Left forelimb (tissue), 1 donor: ENCODE measurements around the gene RMI2.
A peak's percentile ranks its signal among the peaks of the same experiment; 100 is the strongest.
"Not testable (repeated sequence)": the region's sequence is repeated elsewhere in the genome, so short reads cannot be mapped to it uniquely, and the experiment has no call there.

Experiments
- DNase-seq: peaks from one replicate; pipeline ENCODE4 v3.0.0-alpha.2; 2018; ENCODE audit warnings: low spot score

The RMI2 gene

DNA sequence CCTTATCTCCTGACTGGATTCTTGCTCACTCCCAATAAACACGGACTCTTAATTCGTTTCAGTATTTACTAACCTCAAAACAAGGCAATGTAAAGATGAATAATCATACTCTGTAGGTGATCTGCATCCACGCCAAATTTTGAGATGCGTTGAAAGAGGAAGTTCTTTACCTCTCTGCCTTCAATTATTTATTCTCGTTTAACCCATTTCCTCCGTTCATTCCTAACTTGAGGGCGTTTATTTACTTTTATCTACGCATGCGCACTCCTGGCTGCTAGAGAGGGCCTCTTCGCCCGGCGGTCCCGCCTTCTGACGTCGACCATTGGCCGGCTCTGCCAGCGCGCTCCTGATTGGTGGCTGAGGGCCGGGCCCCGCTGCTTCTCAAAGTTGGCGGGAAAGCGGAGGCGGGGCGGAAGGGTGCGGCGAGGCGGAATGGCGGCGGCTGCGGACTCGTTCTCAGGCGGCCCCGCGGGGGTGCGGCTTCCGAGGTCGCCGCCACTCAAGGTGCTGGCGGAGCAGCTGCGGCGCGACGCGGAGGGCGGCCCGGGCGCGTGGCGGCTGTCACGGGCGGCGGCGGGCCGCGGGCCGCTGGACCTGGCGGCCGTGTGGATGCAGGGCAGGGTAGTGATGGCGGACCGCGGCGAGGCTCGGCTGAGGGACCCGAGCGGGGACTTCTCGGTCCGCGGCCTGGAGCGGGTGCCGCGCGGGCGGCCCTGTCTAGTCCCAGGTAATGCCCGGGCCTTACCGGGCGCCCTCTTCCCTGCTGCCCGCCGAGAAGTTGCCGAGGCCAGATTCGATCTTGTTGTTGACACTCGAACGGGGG lies at the start of gene RMI2:
RMI2 (plus strand) TSS at position 420 of the 823 bp plus-strand sequence; CDS start at position 433, 13 bp downstream.
- DNase-seq = peak; percentile 97

DNA sequence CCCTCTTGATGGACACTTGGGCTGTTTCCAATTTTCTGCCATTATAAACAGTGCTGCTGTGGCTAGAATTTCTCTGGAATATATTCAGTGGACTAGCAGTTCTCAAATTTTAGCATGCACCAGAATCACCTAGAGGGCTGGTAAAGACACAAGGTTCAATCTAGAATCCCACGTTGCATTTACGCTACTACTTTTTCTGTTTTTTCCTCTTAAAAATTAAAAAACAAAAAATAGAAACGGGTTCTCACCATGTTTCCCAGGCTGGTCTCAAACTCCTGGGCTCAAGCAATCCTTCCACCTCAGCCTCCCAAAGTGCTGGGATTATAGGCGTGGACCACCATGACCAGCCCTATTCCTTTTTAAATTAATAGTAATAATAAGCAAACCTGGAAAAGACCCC lies 49.6 kb upstream of the RMI2 start:
- DNase-seq = no peak

DNA sequence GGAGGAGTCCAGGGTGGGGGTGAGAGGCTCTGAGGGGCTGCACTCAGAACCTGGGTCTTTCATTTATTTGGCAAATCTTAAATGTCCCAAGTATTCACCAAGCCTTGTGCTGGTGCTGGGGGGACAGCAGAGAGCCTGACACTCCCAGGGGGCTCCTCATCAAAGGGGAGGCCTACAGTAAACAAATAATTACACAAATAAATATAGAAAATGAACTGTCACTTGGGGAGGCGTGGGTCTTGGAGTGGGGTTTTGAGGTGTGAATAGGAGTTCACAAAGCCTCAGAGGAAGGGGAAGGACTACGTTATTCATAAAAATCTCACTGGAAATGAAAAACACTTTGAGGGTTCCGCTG lies 48.9 kb upstream of the RMI2 start:
- no peak for DNase-seq

DNA sequence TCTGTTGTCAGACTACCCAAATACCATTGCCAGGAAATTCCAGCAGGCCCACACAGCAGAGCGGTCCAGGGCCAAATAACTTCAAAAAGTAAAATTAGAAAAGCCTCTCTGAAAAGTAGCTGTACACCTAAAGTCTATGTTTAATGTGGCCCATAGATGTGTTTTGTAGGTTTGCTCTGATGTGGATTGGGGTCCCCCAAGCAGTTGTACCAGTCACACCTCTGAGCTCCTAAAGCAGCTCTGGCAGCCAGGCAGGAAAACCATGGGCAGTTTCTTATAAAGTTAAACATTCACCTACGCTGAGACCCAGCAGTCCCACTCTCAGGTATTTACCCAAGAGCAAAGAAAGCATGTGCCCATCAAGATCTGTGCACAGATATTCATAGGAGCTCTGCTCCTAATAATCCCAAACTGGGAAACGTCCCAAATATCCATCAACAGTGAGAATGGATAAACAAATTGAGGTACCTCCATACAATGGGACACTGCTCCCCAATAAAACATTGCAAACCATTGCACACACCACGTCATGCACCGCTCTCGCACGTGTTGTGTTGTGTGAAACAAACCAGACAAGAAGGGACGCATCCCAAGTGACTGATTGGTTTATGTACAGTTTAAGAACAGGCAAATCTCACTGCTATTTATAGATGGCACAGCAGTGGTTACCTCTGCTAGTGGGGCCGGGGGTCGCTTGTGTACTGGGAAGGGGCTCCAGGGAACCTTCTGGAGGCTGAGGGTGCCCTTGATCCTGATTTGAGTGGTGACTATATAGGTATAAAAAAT lies 48.4 kb upstream of the RMI2 start:
- no peak for DNase-seq

DNA sequence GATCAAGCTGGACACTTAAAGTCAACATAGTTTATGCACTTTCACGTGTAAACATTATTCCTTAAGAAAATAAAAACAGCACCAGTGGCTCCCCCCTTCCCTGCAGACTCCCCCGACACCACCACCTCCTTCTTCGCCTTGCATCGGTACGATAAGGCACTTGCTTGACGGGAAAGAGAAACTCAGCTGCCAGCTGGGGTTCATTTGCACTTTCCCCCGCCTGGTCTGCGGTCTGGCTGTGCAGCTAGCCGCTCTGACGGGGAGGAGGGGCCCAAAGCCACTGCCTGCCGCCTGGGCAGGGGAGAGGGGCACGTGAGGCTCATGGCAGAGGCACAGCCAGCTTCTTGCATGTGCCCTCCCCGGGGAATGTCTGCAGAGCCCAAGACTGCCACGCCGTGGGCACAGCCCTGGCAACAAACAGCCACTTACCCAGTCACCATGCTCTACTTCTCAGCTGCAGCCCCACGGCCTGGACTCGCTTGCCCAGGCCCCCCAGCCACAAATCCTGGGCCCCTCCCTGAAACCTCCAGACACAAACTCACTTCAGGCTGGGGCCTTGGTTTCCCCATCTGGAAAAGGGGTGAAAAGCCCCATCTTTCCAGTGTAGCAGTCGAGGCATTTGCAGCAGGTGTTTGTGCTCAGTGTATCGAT lies 47.6 kb upstream of the RMI2 start:
- DNase-seq = no peak

DNA sequence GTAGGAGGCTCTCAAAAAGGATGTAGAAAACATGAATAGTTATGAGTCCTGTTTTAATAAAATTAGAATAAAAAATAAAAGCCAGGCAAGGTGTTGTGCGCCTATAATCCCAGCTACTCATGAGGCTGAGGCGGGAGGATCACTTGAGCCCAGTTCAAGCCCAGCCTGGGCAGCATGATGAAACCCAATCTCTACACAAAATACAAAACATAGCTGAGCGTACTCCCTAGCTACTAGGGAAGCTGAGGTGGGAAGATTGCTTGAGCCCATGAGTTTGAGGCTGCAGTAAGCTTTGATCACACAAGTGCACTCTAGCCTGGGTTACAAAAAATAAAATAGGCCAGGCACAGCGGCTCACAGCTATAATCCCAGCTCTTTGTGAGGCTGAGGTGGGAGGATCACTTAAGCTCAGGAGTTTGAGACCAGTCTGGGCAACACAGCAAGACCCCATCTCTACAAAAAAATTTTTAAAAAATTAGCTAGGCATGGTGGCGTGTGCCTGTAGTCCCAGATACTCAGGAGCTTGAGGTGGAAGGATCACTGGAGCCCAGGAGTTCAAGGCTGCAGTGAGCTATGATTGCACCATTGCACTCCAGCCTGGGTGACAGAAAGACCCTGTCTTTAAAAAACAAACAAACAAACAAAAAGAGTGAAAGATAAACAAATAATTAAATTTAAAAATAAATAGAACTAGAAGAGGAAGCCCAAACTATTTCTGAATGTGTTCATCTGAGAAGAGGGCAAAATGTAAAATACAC lies 46.9 kb upstream of the RMI2 start:
- no peak for DNase-seq

DNA sequence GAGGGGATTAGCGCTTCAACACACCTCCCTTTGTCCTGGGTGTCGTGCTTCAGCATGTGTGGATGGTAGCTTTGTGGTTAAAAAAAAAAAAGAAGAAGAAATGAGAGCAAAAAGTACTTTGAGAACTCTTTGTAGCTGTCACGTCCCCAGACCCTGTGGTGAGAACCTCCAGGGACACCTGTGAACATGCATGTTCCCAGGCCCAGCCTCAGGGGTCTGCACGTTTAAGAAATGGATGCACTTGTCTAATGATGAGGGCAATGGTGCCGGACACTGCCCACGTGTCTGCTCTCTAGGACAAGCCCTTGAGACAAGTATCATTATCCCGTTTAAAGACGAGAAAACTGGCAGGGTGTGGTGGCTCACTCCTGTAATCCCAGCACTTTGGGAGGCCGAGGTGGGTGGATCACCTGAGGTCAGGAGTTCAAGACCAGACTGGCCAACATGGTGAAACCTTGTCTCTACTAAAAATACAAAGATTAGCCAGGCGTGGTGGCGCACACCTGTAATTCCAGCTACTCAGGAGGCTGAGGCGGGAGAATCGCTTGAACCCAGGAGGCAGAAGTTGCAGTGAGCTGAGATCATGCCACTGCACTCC lies 46.2 kb upstream of the RMI2 start:
- not testable (repeated sequence) for DNase-seq

DNA sequence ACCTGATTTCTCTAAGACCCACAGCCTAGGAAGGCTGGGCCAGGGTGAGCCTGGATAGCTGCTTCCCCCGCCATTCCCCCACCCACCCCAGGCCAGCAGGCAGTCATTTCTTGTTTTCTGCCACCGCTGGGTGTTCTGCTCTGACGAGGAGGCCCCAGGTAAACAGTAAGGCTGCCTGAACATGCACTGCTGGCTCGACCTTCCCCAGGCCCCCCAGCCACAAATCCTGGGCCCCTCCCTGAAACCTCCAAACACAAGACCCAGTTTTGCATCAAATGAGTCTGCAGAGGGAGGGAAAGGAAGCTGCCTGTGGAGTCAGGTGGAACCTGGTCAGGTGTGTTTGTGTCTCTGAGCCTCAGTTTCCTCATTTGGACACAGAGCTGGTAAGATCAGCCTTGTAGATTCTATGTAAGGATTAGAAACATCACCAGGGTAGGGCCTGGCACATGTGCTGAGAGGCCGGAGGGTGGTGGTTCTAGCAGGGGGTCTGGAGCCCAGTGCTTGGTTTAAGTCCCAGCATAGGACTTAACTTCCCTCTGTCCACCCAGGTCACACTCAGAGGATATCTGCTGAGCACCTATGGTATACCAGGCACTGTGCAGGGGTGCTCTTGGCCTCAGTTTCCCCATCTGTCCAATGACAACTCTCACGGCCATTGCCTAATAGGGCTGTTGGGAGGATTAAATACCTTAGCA lies 45.2 kb upstream of the RMI2 start:
- DNase-seq = no peak

DNA sequence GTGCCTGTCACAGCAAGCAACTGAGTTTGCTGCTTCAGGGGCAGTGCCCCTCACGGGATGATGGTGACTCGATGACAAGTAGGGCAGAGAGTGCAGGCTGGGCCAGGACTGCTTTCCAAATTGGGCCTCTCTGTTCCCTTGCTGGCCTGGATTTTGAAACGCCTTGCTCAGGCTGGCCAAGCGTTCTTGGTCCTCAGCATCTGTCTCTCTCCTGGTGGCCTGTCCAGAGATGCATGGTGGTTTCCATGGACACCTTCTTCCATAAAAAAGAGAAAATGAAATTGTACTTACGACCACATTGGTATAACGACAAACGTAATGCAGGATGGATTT lies 44.7 kb upstream of the RMI2 start:
- DNase-seq = no peak

DNA sequence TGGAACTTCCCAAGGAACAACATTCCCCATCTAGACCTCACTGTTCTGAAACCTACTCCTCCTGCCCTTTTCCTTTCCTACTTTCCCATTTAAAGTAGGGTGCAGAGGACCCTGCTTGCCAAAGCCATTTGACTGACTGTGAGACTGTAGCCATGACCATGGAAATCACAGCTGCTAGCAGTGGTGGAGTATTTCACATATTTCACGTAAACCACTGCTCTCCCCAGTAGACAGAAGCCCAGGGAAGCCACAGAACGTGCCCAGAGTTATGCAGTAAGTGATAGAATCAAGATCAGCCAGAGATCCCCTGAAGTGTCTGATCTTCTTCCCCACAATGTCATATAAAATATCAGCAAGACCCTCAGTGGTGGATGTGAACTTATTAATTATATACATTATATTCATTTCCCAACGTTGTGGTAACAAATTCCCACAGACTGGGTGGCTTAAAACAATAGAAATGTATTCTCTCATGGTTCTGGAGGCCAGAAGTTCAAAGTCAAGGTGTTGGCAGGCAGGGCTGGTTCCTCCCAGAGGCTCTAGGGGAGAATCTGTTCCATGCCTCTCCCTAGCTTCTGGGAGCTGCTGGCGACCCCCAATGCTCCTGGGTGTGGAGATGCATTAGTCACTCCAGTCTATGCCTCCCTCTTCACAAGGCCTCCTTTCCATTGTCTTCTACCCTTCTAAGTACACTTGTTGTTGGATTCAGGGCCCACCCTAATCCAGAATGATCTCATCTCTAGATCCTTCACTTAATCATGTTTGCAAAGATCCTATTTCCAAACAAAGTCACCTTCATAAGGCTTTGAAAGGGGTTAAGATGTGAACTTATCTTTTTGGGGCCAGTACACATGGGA lies 43.4 kb upstream of the RMI2 start:
- DNase-seq = no peak

DNA sequence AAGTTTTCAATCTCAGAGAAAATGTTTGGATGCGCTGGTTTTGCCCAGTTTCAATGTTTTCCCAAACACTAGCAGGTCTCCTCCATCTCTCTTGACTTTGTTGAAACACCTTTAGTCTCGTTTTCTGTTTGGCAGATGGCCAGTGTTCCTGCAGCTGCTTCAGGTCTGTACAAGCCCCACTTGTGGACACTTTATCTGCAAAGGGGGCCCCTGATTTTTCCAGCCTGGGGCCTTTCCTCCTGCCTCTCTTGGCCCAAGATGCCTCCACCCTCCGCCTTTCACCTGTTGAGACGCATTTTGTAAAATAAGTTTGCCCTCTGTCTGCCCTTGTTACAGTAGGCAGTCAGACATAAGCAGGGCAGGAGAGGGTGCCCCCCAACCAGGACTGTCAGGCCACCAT lies 42.3 kb upstream of the RMI2 start:
- DNase-seq = no peak

DNA sequence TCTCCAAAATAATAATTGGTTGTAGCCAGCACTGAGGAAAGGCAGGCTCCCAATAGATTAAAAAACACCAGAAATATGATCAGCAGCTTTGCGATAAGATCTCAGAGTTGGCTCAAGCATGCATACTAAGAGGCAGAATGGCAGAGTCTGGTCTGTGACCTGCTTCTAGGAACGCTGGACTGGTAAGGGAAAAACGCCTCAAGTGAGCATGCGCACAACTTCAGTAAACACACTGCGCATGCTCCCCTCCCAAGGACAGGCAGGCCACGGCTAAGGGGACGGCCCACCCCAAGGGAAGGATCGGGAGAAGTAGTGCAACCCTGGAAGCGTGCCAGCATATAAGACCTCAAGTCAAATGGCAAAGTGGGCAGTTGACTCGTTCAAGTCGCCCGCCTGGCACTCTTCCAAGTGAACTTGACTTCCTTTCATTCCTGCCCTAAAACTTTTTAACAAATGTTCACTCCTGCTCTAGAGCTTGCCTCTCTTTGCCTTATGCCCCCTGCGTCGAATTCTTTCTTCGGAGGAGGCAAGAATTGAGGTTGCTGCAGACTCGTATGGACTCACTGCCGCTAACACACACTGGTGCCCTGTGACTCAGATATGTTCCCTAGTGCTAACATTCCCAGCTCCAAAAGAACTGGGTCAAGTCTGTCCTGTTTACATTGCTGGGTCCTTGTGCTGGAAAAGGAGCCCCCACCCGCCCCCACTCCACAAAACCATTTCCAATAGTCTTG lies 41.7 kb upstream of the RMI2 start:
- no peak for DNase-seq

DNA sequence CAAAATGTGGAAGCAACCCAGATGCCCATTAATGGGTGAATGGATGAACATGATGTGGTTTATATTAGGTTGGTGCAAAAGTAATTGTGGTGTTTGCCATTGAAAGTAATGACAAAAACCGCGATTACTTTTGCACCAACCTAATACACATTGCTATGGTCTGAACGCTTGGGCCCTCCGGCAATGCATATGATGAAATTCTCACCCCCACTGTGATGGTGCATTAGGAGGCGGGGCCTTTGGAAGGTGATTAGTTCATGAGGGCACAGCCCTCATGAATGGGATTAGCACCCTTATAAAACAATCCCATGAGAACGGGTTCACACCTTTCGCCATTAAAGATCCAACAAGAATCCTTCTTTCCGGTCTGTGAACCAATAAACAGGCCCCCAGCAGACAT lies 38.9 kb upstream of the RMI2 start:
- no peak for DNase-seq

DNA sequence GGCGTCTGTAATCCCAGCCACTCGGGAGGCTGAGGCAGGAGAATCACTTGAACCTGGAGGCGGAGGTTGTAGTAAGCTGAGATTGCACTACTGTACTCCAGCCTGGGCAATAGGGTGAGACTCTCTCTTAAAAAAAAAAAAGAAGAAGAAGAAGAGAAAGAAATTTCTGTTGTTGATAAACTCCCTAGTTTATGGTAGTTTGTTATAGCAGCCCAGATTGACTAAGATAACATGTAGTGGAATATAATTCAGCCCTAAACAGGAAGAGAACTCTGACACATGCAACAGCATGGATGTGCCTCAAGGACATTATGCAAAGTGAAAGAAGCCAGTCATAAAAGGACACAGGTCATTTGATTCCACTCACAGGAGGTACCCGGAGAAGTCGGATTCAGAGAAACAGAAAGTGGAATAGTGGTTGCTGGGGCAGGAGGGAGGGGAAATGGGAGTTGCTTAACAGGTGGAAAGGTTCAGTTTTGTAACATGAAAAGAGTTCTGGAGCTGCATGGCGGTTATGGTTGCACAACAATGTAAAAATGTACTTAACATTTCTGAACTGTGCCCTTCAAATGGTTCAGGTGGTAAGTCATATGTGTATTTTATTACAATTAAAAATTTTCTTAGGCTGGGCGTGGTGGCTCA lies 38.1 kb upstream of the RMI2 start:
- DNase-seq = no peak

DNA sequence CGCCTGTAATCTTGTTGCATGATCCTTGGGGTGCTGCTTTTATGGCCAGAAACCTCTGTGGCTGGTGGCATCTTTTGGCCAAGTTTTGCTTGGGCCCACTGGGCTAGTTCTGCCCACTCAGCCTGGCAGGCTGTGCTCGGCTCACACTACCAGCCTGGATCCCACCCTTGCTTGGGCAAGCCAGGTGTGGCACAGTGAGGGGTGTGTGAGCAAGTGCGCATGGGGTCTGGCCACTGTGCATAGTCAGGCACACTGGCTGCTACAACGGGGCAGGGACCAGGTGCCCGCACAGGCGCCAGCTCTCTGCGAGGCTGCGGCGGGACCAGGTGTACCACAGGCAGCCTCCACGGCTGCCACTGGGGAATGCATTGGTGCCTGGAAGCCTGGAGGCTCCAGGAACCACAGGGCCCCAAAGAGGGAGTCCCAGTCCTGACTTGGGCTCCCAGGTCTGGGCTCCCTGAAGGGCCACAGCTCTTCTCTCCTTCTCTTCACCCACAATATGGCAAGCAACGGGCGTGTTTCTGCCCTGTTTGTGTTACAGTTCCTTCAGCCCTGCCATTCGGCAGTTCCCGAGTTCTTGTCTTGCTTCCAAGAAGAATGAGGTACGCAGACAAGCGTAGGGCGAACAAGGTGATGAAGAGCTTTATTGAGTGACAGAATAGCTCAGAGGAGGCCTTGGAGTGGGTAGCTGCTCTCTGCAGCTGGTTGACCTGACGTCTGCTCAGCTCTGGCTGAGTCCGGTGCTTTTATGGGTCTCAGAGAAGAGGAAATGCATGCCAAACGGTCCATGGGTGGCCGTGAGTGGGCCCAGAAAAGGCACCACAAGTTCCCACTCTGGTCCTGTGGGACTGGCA lies 37.4 kb upstream of the RMI2 start:
- no peak for DNase-seq

DNA sequence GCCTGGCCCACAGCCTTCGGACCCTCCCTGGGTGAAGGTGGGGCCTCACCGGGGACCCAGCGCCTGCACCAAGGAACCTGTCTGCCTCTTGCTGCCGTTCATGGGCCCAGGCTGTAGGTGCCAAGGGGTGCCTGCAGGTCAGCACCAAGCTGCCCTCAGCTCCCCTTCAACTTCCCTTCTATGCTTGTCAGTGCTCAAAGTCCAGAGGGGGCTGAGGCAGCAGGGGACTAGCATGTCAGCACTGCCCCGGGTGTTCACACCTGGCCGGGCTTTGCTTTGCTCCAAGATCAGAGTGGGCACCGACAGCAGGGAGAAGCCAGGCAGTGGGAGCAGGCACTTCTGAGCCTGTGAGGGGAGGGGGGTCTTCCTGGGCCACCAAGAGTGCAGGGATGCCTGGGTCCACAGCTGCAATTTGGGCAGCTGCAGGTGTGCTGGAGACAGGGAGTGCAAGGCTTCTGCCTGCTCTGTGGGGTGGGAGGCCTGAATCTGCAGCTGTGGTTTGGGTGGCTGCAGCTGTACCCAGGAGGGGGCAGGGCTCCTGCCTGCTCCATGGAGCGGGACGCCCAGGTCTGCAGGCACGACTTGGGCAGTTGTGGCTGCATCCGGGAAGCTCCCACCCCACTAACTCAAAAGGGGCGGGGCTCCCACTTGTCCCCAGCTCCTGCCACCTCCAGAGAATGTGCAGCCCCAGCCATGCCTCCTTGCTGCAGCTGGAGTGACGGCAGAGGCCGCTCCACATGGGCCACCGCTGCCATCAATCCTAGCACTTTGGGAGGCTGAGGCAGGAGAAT lies 36.6 kb upstream of the RMI2 start:
- no peak for DNase-seq

DNA sequence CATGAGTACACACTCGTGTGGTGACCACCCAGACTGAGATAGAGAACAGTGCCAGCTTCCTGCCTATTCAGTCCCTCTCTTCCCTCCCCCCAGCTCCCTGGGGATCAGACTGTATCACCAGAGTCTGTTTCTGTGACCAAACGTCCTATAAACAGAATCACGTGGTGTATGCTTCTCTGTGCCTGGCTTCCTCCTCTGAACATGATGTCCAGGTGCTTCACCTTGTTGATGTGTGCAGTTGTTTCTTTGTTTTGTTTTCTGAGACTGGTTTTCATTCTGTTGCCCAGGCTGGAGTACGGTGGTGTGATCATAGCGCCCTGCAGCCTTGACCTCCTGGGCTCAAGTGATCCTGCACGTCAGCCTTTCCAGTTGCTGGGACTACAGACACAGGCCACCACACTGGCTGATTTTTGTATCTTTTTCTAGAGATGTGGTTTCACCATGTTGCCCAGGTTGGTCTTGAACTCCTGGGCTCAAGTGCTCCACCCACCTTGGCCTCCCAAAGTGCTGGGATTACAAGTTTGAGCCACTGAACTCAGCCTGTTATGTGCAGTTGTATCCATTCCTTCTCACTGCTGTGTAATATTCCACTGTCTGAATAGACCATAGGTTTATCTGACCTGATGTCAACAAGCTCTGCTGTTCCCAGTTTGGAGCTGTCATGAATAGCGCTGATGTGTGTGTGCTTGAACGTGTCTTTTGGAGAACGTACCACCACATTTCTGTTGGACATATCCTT lies 35.2 kb upstream of the RMI2 start:
- DNase-seq = no peak
